HG03575 (cell line): Measurements from ENCODE around the gene XPO6.

ENCODE experiments used
- ATAC-seq: cut with Tn5 transposase; IDR thresholded peaks from one replicate; pipeline ENCODE4 v1.9.1; 2021; ENCODE audit not compliant: unreplicated experiment, insufficient number of reproducible peaks, low FRiP score; ENCODE audit errors: extremely low read depth

XPO6 gene

DNA sequence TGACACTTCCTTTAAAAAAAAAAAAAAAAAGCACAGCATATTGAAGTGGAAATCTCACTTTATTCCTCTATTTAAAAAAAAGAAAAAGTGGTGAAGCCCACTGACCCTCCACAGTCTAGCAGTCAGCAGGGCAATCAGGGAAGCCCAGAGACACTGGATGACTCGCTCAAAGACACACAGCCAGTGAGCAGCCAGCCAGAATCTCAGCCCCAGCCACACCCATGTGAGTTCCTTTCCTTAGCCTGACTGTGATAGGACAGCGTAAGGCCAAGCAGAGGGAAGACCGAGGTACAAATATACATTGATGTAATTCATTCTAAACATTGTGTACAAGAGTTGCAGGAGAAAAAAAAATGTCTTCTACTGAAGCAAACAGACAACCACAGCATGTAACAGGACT, 22.5 kb downstream of the XPO6 start:
- no peak for ATAC-seq

DNA sequence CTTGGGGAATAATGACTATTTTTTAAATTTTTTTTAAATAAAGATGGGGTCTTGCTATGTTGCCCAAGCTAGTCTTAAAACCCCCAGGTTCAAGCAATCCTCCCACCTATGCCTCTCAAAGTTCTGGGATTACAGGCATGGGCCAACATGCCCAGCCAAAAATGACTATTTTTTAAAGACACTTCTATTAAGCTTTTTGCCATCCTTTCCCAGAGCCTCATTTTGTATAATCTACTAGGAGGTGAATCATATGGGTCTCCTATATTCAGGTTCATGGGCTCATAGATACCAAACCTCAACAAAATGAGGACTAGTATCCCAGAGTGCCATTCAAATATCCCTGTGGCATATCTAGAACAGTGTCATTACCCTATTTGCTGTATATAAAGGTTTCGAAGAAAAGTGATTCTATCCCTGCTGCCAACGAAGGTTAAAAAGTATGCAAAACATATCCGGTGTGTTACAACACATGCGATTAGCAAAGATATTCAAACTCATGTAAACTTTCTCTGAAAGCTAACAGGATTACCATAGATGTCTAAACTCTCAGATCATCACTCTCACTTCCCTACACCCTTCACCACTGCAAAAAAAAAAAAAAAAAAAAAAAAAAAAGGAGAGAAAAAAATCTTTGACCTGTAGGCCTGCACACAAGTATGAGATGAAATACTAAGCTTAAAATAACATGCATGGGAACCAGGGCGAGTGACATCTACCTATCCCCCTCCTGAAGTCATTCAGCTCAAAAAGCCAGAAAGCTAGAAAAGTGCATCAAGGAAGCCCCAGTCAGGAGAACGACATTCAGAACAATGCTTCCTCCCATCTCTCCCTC, 23.5 kb downstream of the XPO6 start:
- peak; percentile 68 for ATAC-seq

DNA sequence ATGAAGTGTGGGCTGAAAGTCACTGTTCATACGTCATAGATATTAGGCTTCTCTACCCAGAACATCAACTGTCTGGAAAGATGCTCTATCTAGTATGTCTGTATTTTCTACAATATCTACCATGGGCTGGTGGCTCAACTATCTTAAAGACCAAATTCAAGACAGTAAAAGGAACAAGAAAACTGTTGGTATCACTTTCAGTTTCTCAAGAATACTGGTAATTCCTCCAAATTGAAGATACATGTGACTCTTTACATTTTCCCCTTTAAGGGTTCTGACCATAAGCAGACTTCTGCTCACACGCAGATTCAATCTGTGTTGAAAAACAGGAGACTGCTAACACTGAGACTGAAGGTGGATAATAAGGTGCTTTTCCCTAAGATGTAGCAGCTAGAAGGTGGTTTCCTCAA, 24.2 kb downstream of the XPO6 start:
- ATAC-seq = no peak

DNA sequence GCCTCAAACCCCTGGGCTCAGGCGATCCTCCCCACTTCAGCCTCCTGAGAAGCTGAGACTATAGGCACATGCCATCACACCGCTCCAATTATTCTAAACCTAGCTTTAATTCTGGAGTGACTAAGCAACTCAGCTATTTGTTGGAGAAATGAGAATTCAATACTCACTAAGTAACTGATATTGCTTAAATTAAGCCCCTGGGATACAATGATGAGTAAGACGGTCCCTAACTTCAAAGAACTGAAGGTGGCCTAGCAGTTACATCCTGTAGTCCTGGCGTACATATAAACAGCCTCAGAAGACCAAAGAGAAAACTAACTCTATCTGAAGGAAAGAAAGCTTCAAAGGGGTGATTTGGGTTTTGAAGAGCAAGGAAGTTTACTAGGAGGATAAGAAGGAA, 25.0 kb downstream of the XPO6 start:
- ATAC-seq = no peak

DNA sequence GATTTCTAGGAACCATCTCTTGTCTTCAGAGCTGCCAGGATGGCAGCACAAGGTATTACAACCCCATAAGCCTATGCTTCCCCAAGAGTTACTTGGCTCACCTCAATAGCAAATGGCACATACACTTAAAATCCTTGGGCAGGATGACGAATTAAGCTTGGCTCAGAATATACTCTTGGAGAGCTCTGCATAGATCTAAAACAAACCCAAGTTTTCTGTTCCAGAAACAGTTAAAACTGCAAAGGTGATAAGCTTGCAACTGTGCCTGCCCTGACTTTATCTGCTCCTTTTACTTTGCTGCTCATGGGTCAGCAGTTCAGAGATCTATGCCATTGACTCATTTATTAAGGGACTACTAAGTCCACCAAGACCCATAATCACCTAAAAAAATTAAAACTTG, 26.1 kb downstream of the XPO6 start:
- no peak for ATAC-seq

DNA sequence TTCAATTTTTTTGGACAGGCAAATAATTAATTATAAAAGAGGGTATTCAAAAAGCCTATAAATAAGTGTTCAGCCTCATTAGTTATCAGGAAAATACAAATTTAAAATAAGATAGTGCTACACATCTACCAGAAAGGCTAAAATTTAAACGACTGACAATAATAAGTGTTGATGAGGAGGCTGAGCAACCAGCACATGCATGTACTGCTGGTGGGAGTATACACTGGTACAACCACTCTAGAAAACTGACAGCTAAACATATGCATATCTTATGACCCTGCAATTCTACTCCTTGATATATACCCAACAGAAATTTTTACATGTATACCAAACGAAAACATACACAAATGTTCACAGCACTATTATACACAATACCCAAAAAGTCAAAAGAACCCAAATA, 27.1 kb downstream of the XPO6 start:
- no peak for ATAC-seq

DNA sequence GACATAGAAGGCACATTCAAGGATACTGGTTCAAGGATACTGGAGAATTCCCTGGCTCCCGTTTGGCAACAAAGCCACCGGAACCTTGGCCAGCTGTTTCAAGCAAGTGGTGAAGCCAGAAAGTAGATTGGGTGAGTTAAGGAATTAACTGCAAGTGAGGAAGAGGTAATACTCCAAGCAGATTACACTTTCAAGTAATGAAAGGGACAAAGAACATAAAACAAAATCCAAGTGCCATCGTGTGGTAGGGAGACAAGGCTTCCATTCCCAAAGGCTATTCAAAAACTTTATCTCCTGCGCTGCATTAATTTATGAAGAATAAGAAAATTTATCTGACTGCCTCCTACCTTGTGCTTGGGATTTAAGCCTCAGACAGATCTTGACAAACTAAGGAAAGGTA, 27.8 kb downstream of the XPO6 start:
- no peak for ATAC-seq

DNA sequence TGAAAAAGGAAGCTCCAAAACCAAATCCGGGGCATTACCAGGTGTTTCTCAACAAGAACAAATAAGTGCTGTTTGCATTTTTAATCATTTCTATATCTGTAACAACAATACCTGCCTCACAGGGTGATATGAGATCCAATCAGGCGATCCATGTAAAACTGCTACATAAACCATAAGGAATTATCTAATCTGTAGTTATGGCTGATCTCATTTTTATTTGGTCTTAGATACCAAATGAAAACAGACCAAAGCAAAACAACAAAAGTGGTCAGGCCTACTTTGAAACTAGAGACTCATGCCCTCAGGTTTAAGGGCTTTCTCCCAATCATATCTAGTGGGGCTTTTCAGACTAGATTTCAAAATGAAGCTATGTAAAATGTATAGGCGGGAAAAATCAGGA, 28.3 kb downstream of the XPO6 start:
- ATAC-seq = no peak

DNA sequence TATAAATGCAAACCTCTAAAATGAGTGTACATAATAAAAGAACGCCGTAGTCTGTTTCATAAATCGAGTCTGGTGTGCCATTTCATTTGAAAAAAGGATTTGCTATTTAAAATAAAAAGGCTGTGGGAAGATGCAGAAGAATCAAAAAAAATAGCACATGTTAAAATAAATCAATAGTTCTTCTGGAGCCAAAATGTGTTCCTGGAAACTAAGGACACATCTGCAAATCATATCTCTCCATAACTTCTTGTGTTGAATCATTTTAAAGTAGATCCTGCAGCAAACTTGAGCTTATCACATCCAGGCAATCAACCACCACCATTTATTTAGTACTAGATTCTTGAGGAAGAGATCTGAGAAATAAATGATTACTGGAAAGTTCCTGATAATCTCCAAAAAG, 29.0 kb downstream of the XPO6 start:
- ATAC-seq = no peak

DNA sequence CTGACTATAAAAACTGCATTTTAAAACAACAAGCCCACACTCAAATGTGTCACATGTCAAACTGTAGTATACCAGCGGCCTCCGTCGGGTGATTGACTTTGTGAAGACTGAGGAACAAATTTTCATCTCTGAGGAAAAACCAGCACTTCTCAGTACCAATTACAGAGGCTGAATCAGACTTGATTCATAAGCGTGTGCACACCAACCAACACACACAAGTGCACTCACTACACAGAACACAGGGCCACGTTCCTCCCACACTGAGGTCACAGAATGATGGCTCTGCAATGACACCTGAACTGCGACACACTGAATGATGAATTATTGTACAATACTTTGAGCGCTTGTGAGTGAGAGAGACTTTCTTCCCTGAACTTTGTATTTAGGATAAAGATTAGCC, 29.6 kb downstream of the XPO6 start:
- ATAC-seq = no peak

DNA sequence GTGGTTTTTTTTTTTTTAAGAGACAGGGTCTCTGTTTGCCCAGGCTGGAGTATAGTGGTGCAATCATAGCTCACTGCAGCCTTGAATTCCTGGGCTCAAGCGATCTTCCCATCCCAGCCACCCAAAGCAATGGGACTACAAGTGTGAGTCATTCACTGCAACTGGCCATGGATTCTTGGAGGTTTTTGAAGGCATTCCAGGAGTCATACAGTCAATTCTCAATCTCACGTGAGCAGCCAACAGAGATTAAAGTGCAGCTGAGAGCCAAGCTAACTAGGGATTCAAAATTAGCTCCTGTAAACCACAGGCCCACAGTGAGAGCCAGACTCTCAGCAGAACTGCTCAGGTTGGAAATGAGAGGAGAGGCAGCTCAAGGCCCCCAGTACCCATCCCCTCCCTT, 30.2 kb downstream of the XPO6 start:
- ATAC-seq = no peak

DNA sequence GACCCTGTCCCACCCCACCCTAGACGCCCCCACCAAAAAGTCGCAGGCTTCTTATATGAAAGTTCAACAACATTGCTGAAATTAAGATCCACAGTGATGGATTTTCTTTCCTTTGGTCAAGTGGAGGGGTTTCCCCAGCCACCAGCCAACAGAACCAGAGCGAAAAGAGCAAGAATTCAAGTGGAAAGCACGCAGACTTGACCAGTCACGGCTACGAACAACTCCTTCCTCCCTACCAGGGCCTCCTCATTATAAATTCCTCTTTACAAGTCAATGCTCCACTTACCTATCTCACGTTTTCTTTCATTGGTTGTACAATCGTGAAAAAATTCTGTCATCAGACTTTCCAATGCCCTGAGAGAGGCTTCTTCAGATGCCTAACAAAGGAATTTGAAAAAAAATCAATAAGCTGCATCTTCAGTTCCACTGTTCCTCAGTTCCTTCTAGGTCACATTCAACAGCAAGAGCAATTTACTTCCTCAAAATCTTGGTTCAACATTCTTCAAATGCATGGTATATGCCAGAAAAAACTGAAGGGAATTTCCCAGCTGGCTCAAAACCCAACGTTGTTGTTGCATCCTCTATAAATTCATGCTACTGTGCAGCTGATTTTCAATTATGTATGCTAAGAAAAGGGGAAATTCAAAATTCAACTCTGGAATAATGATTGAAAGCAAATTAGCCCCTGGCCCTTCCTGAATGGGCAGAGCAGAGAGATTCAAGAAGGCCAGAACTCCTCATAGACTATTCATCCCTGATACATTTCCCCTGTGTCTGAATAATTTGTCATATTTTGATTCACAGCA, 30.9 kb downstream of the XPO6 start:
- ATAC-seq = no peak

DNA sequence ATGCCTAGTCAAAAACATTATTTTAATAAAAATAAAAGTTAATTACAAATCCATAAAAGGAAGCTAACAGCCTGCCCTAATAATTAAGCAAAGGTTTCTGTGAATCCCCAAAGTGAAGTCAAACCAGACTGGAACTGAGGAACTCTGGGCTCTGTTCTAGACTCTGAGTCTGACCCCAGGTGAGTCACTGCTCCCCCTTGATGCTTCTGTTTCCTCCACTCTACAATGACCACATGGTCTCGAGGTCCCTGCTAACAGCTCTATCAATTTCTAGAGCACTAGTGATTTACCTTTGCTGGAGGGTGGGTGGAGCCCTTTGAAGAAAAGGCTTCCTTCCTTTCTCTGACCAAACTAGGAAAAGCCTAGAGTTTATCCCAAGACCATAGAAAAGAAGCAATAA, 32.4 kb downstream of the XPO6 start:
- no peak for ATAC-seq

DNA sequence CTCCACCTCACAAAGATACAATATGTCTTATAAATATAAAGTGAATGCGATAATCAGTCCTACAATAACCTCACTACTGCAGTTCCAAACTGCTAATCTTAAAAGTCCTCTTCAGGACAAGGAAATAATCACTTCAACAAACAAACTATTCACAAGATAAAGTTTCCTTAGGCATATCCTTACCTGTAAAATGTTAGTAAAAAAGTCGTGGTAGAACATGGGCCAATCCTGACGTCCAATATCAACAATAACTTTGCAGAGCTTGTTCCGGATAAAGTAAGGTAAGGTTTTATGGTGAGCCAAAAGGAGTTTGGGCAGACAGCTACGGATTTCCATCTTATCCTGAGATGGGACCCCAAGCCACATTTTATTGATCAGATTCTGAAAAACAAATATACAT, 36.0 kb downstream of the XPO6 start:
- ATAC-seq = no peak

DNA sequence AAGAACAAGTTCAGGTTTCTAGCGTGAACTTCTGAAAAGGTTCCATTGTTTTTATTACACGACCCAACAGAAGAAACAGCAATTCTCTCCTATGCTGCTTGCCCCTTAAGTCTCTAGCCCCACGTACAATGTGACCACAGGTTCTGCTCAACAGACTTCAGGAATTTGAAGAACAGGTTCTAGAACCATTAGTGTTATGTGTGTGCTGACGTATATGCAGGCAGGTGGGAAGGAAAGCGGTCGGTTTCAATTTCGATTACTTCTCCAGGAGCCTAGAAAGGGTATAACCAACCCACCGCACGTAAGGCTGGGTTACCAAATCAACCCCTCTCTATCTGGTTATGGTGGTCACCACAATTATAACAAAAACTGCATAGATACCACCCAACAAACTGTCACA, 39.4 kb downstream of the XPO6 start:
- ATAC-seq = no peak

DNA sequence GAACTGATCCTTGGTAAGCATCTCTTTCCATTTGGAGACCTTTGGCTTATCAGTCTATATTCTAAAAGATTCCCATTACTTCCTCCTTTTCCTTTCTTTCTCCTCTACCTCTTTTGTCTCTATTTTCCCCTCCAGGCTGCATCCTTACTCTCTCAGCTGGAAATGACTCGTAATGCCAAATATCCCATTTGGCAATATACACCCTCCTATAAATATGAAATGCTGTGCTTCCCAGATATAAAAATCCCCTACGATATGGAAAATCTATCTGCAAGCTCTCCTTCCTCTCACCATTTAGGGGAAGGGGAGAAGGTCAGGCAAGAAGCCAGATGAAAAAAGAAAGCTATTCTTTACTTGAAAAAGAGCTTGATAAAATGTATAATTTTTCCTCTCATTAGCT, 39.9 kb downstream of the XPO6 start:
- ATAC-seq = no peak

DNA sequence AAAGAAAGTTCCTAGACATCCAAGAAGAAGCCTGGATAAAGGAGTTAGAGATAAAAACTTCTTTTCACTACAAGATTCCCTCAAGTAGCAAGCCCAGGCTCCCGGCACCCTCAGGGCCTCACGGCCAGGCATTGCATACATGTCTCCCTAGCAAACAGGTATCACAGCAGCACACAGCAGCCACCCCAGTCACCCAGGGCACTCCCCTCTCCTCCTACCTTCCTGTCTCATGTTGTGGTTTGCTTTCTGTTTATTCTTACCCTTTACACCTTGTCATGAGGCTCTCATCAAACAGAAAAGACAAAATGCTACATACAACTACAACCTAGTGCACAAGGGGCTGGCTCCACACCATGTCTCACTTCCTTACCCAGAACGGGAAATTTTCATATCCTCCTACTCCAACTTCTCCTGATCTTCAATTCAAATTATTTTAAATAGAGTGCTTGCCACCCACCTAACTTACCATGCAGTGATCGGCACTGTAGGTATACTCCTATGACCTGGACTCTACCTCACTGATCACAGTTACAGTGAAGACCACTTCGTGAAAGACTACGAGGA, 42.7 kb downstream of the XPO6 start:
- no peak for ATAC-seq

DNA sequence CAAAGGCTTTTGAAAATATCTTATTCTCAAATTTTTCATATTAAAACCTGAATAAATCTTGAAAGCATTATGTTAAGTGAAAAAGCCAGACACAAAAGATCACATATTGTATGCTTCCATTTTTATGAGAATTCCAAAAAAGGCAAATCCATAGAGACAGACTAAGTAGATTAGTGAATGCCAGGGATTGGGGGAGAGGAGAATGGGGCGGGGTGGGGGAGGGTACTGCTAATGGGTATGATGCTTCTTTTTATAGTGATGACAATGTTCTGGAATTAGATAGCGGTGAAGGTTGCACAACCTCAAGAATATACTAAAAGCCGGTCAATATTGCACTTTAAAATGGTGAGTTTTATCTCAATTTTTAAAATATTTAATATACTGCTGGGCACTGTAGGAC, 44.0 kb downstream of the XPO6 start:
- ATAC-seq = no peak

DNA sequence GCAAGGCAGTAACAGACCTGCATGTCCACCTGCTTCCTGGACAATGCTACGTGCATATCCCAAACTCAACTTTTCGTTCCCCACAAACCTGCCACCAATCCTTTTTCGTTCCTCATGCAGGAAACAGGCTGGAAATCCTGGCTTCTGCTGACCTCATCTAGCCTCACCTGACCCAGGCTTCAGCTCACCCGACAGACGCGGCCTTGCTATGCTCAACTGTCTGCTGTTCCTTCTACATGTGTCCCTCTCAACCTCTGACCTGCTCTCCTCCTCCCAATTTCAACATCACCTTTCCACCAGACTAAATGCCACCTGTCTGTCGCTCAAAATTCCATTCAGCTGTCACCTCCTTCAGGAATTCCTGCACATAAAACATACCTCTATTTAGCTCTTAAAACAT, 44.5 kb downstream of the XPO6 start:
- ATAC-seq = no peak
